Inflammatory macrophage treated with lipopolysaccharide for 4 hours (primary cell): ENCODE measurements around the gene GNPNAT1.
"Not testable (repeated sequence)": the region's sequence is repeated elsewhere in the genome, so short reads cannot be mapped to it uniquely, and the experiment has no call there.

Source experiments
- DNase-seq: peaks from one replicate; pipeline ENCODE4 v3.0.0-alpha.2; 2020

The GNPNAT1 gene

GRCh38 chr14:52789118-52789517 is 2.3 kb downstream of the GNPNAT1 start:
- no peak for DNase-seq

GRCh38 chr14:52786887-52787286 is 4.5 kb downstream of the GNPNAT1 start:
- no peak for DNase-seq

GRCh38 chr14:52783206-52783605 is 8.2 kb downstream of the GNPNAT1 start:
- DNase-seq = peak; percentile 53

GRCh38 chr14:52781629-52782028 is 9.8 kb downstream of the GNPNAT1 start:
- no peak for DNase-seq

- DNase-seq = no peak
These were observed 10.5 kb downstream of the GNPNAT1 start for GRCh38 chr14:52780893-52781292.

GRCh38 chr14:52778702-52779101 is 12.7 kb downstream of the GNPNAT1 start:
- no peak for DNase-seq

GRCh38 chr14:52776816-52777215 is 14.6 kb downstream of the GNPNAT1 start:
- no peak for DNase-seq

GRCh38 chr14:52769887-52770286 is 21.5 kb downstream of the GNPNAT1 start:
- no peak for DNase-seq

- no peak for DNase-seq
These were observed 24.2 kb downstream of the GNPNAT1 start for GRCh38 chr14:52767058-52767833.

- not testable (repeated sequence) for DNase-seq
These were observed 28.5 kb downstream of the GNPNAT1 start for GRCh38 chr14:52762923-52763322.

- DNase-seq = no peak
These were observed 32.3 kb downstream of the GNPNAT1 start for GRCh38 chr14:52759145-52759544.

- no peak for DNase-seq
These were observed 35.6 kb downstream of the GNPNAT1 start for GRCh38 chr14:52755607-52756316.

- no peak for DNase-seq
These were observed 42.6 kb downstream of the GNPNAT1 start for GRCh38 chr14:52748647-52749292.

GRCh38 chr14:52741865-52742264 is 49.5 kb downstream of the GNPNAT1 start:
- peak; percentile 6 for DNase-seq

- no peak for DNase-seq
These were observed 50.7 kb downstream of the GNPNAT1 start for GRCh38 chr14:52740751-52741150.

- no peak for DNase-seq
These were observed 53.0 kb downstream of the GNPNAT1 start for GRCh38 chr14:52738409-52738808.

- no peak for DNase-seq
These were observed 55.4 kb downstream of the GNPNAT1 start for GRCh38 chr14:52735921-52736489.

- no peak for DNase-seq
These were observed 57.6 kb downstream of the GNPNAT1 start for GRCh38 chr14:52733824-52734223.

- DNase-seq = peak; percentile 40
These were observed 60.7 kb downstream of the GNPNAT1 start for GRCh38 chr14:52730709-52731111.

- DNase-seq = peak; percentile 99
These were observed 61.3 kb downstream of the GNPNAT1 start, which contains the start of gene STYX for GRCh38 chr14:52729925-52730708. Gene STYX (plus strand): TSS chr14:52730166. CDS start chr14:52730475, 309 bp downstream.

- no peak for DNase-seq
These were observed 61.9 kb downstream of the GNPNAT1 start for GRCh38 chr14:52729585-52729924.

GRCh38 chr14:52729035-52729434 is 62.4 kb downstream of the GNPNAT1 start:
- not testable (repeated sequence) for DNase-seq

- DNase-seq = not testable (repeated sequence)
These were observed 63.9 kb downstream of the GNPNAT1 start for GRCh38 chr14:52727509-52727908.
